HEK293 (cell line): ENCODE data around the gene CHST4.

Experiments used
- CTCF ChIA-PET: fragments of 350-600 bp; formaldehyde crosslinking; extraction: SDS; loops from one replicate; lab custom pipeline; 2021; ENCODE audit warnings: antibody characterized with exemption; lab: Yijun Ruan, JAX
- POLR2A ChIA-PET: fragments of 300-600 bp; formaldehyde crosslinking; extraction: SDS; loops from one replicate; lab custom pipeline; 2020; ENCODE audit warnings: antibody characterized with exemption, inconsistent platforms; lab: Yijun Ruan, JAX
- H3K27ac ChIP-seq: fragments of 200-500 bp; sonication (Bioruptor generic); 2 replicates; pipeline ENCODE4 v1.5.1; 2014; ENCODE audit warnings: low read depth, low read length, control low read depth, inconsistent platforms; ENCODE audit errors: extremely low read depth
- H3K36me3 ChIP-seq, 2 experiments: fragments of 200-500 bp in 1 of 2; sonication (Bioruptor generic) in 1 of 2; 1 replicate in 1 of 2; 2 replicates in 1 of 2; pipeline ENCODE4 v1.5.1; 2014 to 2017; ENCODE audit warnings: inconsistent platforms in 2 of 2, low read length in 2 of 2; ENCODE audit not compliant: control insufficient read depth in 2 of 2, insufficient read depth in 1 of 2
- H3K4me1 ChIP-seq: fragments of 200-500 bp; sonication (Bioruptor generic); 2 replicates; pipeline ENCODE4 v1.5.1; 2014; ENCODE audit warnings: mild to moderate bottlenecking, low read length, inconsistent platforms; ENCODE audit not compliant: control insufficient read depth, insufficient read depth
- H3K4me3 ChIP-seq: 2 replicates; pipeline ENCODE4 v1.5.1; 2011; ENCODE audit warnings: low read depth, mild to moderate bottlenecking, control low read depth, low read length, moderate library complexity
- H3K9me3 ChIP-seq: fragments of 200-500 bp; sonication (Bioruptor generic); 2 replicates; pipeline ENCODE4 v1.5.1; 2014; ENCODE audit warnings: low read depth, low read length, inconsistent platforms; ENCODE audit not compliant: control insufficient read depth, insufficient read depth
- MZF1 ChIP-seq: fragments of 450-650 bp; formaldehyde crosslinking; IDR thresholded peaks from 2 replicates; pipeline ENCODE4 v1.5.1; 2017; ENCODE audit warnings: missing biosample characterization, missing genetic modification characterization, borderline replicate concordance
- PRDM1 ChIP-seq: fragments of 450-650 bp; formaldehyde crosslinking; IDR thresholded peaks from 2 replicates; pipeline ENCODE4; 2016; ENCODE audit warnings: missing biosample characterization, missing genetic modification characterization
- SP7 ChIP-seq: fragments of 450-650 bp; formaldehyde crosslinking; IDR thresholded peaks from 2 replicates; pipeline ENCODE4 v1.5.1; 2016; ENCODE audit warnings: missing biosample characterization, missing genetic modification characterization
- TRIM28 ChIP-seq: IDR thresholded peaks from 2 replicates; pipeline ENCODE4 v1.6.1; 2011; ENCODE audit warnings: low read length, control low read depth, borderline replicate concordance
- ZBTB17 ChIP-seq: fragments of 450-650 bp; formaldehyde crosslinking; IDR thresholded peaks from 2 replicates; pipeline ENCODE4 v1.5.1; 2016; ENCODE audit warnings: missing biosample characterization, missing genetic modification characterization
- ZIC2 ChIP-seq: fragments of 450-650 bp; formaldehyde crosslinking; IDR thresholded peaks from 2 replicates; pipeline ENCODE4 v1.5.1; 2016; ENCODE audit warnings: missing biosample characterization, missing genetic modification characterization
- ZNF157 ChIP-seq: fragments of 450-650 bp; formaldehyde crosslinking; IDR thresholded peaks from 2 replicates; pipeline ENCODE4 v1.5.1; 2016; ENCODE audit warnings: missing biosample characterization, missing genetic modification characterization
- ZNF335 ChIP-seq: fragments of 450-650 bp; formaldehyde crosslinking; conservative IDR thresholded peaks from 2 replicates; pipeline ENCODE4 v1.5.1; 2016; ENCODE audit warnings: missing biosample characterization, missing genetic modification characterization
- ZNF366 ChIP-seq: fragments of 450-650 bp; formaldehyde crosslinking; conservative IDR thresholded peaks from 2 replicates; pipeline ENCODE4 v1.5.1; 2016; ENCODE audit warnings: missing biosample characterization, missing genetic modification characterization
- ZNF404 ChIP-seq: fragments of 450-650 bp; formaldehyde crosslinking; IDR thresholded peaks from 2 replicates; pipeline ENCODE4 v1.5.1; 2017; ENCODE audit warnings: missing biosample characterization, missing genetic modification characterization
- ZNF571 ChIP-seq: fragments of 450-650 bp; formaldehyde crosslinking; IDR thresholded peaks from 2 replicates; pipeline ENCODE4 v1.5.0; 2017; ENCODE audit warnings: missing biosample characterization, missing genetic modification characterization
- ZNF600 ChIP-seq: fragments of 450-650 bp; formaldehyde crosslinking; IDR thresholded peaks from 2 replicates; pipeline ENCODE4 v1.5.1; 2016; ENCODE audit warnings: missing biosample characterization, missing genetic modification characterization
- ZNF660 ChIP-seq: fragments of 450-650 bp; IDR thresholded peaks from 2 replicates; pipeline ENCODE4 v1.5.1; 2018; ENCODE audit warnings: missing biosample characterization, mild to moderate bottlenecking, missing genetic modification characterization
- ZXDB ChIP-seq: fragments of 450-650 bp; formaldehyde crosslinking; IDR thresholded peaks from 2 replicates; pipeline ENCODE4 v1.5.1; 2016; ENCODE audit warnings: missing biosample characterization, missing genetic modification characterization
- TF ChIP-seq, protein P1 (sequence below): fragments of 450-650 bp; formaldehyde crosslinking; IDR thresholded peaks from 2 replicates; pipeline ENCODE4 v1.5.1; 2017; ENCODE audit warnings: missing biosample characterization, missing genetic modification characterization
- TF ChIP-seq, protein P2 (sequence below): fragments of 450-650 bp; formaldehyde crosslinking; IDR thresholded peaks from 2 replicates; pipeline ENCODE4 v1.5.1; 2017; ENCODE audit warnings: missing biosample characterization, mild to moderate bottlenecking, missing genetic modification characterization, moderate library complexity
- TF ChIP-seq, protein P3 (sequence below): fragments of 450-650 bp; formaldehyde crosslinking; IDR thresholded peaks from 2 replicates; pipeline ENCODE4 v1.5.1; 2016; ENCODE audit warnings: missing biosample characterization, missing genetic modification characterization
- TF ChIP-seq, protein P4 (sequence below): fragments of 450-650 bp; formaldehyde crosslinking; IDR thresholded peaks from 2 replicates; pipeline ENCODE4 v1.5.1; 2016; ENCODE audit warnings: missing biosample characterization, missing genetic modification characterization
- TF ChIP-seq, protein P5 (sequence below): fragments of 450-650 bp; formaldehyde crosslinking; IDR thresholded peaks from 2 replicates; pipeline ENCODE4 v1.5.1; 2016; ENCODE audit warnings: missing biosample characterization, missing genetic modification characterization
- TF ChIP-seq, protein P6 (sequence below): fragments of 450-650 bp; formaldehyde crosslinking; IDR thresholded peaks from 2 replicates; pipeline ENCODE4 v1.5.1; 2016; ENCODE audit warnings: missing biosample characterization, missing genetic modification characterization

Gene CHST4

DNA sequence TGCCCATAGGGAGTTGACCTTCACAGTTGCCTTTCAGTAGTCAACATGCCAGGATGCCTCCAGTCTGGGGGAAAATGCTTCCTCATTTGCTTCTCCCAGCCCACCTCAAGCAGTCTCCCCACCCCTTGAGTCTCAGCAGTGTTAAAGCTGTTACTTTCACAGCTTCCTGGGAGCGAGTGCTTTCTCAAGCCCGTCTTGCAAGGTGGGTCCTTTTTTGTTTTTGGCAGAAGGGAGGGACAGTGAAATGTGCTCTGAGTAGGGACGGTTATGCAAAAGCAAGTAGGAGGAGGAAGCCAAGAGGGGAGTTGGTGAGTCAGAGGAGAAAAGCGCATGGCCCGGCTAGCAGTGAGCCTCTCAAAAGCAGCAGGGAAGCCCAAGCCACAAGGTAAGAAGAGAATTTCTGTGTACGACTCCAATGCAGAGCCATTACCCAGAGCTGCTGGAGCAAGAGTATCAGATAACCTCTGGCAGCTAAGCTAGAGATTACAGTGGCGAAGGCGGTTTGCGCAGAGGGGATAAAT, at the start of gene CHST4:
CHST4 (plus strand) TSS at position 316 of the 521 bp plus-strand sequence. CDS start 10,252 bp downstream, outside the sequence.
- ChIA-PET POLR2A (interaction anchor here (2.0 kb wide), 1 partner anchor 39 kb away, joined by 11 read pairs; no protein-coding TSS in a partner anchor), CTCF (interaction anchor here (0.7 to 2.6 kb wide), 8 partner anchors 12 to 268 kb away, joined by 3 to 18 read pairs (median 4); no protein-coding TSS in a partner anchor)
- H3K4me3 ChIP-seq = peak within 1 kb of the TSS; percentile 17
- peaks cover 6% of the 10 kb centered on the region for H3K4me1 ChIP-seq
- no peaks in the 10 kb centered on the region for H3K36me3 ChIP-seq
- H3K27ac ChIP-seq = no peak within 1 kb of the TSS; the same call in 1 of the 2 replicates
- TF ChIP-seq, protein P1, sequence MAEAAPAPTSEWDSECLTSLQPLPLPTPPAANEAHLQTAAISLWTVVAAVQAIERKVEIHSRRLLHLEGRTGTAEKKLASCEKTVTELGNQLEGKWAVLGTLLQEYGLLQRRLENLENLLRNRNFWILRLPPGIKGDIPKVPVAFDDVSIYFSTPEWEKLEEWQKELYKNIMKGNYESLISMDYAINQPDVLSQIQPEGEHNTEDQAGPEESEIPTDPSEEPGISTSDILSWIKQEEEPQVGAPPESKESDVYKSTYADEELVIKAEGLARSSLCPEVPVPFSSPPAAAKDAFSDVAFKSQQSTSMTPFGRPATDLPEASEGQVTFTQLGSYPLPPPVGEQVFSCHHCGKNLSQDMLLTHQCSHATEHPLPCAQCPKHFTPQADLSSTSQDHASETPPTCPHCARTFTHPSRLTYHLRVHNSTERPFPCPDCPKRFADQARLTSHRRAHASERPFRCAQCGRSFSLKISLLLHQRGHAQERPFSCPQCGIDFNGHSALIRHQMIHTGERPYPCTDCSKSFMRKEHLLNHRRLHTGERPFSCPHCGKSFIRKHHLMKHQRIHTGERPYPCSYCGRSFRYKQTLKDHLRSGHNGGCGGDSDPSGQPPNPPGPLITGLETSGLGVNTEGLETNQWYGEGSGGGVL (tag by site-specific recombination) = peak; percentile 12; the same call in 1 of the 2 replicates
- TF ChIP-seq ZNF660 (tag by site-specific recombination) (peak; percentile 88), MZF1 (tag by site-specific recombination) (peak; percentile 46), ZNF335 (tag by site-specific recombination) (peak; percentile 92), ZXDB (peak; percentile 36; the same call in 1 of the 2 replicates), ZNF571 (tag by site-specific recombination) (no peak), ZNF366 (tag by site-specific recombination) (peak; percentile 52), PRDM1 (tag by site-specific recombination) (peak; percentile 91), ZNF157 (tag by site-specific recombination) (no peak), SP7 (tag by site-specific recombination) (peak; percentile 50; the same call in 1 of the 2 replicates), ZNF404 (no peak), ZNF600 (tag by site-specific recombination) (peak; percentile 89), ZIC2 (peak; percentile 81), ZBTB17 (tag by site-specific recombination) (peak; percentile 73), TRIM28 (peak; percentile 82)
- TF ChIP-seq, protein P2, sequence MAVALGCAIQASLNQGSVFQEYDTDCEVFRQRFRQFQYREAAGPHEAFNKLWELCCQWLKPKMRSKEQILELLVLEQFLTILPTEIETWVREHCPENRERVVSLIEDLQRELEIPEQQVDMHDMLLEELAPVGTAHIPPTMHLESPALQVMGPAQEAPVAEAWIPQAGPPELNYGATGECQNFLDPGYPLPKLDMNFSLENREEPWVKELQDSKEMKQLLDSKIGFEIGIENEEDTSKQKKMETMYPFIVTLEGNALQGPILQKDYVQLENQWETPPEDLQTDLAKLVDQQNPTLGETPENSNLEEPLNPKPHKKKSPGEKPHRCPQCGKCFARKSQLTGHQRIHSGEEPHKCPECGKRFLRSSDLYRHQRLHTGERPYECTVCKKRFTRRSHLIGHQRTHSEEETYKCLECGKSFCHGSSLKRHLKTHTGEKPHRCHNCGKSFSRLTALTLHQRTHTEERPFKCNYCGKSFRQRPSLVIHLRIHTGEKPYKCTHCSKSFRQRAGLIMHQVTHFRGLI (tag by site-specific recombination) = peak; percentile 44; the same call in 1 of the 2 replicates
- TF ChIP-seq, protein P3, sequence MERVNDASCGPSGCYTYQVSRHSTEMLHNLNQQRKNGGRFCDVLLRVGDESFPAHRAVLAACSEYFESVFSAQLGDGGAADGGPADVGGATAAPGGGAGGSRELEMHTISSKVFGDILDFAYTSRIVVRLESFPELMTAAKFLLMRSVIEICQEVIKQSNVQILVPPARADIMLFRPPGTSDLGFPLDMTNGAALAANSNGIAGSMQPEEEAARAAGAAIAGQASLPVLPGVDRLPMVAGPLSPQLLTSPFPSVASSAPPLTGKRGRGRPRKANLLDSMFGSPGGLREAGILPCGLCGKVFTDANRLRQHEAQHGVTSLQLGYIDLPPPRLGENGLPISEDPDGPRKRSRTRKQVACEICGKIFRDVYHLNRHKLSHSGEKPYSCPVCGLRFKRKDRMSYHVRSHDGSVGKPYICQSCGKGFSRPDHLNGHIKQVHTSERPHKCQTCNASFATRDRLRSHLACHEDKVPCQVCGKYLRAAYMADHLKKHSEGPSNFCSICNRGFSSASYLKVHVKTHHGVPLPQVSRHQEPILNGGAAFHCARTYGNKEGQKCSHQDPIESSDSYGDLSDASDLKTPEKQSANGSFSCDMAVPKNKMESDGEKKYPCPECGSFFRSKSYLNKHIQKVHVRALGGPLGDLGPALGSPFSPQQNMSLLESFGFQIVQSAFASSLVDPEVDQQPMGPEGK (tag by site-specific recombination) = 0 out of 2 replicates have a peak, but pooled peaks have one; percentile 13
- TF ChIP-seq, protein P4, sequence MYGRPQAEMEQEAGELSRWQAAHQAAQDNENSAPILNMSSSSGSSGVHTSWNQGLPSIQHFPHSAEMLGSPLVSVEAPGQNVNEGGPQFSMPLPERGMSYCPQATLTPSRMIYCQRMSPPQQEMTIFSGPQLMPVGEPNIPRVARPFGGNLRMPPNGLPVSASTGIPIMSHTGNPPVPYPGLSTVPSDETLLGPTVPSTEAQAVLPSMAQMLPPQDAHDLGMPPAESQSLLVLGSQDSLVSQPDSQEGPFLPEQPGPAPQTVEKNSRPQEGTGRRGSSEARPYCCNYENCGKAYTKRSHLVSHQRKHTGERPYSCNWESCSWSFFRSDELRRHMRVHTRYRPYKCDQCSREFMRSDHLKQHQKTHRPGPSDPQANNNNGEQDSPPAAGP (tag by site-specific recombination) = no peak
- TF ChIP-seq, protein P5, sequence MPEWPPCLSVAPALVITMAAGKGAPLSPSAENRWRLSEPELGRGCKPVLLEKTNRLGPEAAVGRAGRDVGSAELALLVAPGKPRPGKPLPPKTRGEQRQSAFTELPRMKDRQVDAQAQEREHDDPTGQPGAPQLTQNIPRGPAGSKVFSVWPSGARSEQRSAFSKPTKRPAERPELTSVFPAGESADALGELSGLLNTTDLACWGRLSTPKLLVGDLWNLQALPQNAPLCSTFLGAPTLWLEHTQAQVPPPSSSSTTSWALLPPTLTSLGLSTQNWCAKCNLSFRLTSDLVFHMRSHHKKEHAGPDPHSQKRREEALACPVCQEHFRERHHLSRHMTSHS (tag by site-specific recombination) = no peak
- TF ChIP-seq, protein P6, sequence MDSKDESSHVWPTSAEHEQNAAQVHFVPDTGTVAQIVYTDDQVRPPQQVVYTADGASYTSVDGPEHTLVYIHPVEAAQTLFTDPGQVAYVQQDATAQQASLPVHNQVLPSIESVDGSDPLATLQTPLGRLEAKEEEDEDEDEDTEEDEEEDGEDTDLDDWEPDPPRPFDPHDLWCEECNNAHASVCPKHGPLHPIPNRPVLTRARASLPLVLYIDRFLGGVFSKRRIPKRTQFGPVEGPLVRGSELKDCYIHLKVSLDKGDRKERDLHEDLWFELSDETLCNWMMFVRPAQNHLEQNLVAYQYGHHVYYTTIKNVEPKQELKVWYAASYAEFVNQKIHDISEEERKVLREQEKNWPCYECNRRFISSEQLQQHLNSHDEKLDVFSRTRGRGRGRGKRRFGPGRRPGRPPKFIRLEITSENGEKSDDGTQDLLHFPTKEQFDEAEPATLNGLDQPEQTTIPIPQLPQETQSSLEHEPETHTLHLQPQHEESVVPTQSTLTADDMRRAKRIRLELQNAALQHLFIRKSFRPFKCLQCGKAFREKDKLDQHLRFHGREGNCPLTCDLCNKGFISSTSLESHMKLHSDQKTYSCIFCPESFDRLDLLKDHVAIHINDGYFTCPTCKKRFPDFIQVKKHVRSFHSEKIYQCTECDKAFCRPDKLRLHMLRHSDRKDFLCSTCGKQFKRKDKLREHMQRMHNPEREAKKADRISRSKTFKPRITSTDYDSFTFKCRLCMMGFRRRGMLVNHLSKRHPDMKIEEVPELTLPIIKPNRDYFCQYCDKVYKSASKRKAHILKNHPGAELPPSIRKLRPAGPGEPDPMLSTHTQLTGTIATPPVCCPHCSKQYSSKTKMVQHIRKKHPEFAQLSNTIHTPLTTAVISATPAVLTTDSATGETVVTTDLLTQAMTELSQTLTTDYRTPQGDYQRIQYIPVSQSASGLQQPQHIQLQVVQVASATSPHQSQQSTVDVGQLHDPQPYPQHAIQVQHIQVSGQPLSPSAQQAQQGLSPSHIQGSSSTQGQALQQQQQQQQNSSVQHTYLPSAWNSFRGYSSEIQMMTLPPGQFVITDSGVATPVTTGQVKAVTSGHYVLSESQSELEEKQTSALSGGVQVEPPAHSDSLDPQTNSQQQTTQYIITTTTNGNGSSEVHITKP (tag by site-specific recombination) = peak; percentile 52
- TF ChIP-seq, all 188 proteins: peak for 15
- H3K9me3 ChIP-seq = no peaks in the 10 kb centered on the region
